SK-N-SH (cell line): ENCODE results near the gene SNX24.

Experiments
- CHD2 ChIP-seq: fragments of 150-350 bp; IDR thresholded peaks from 2 replicates; pipeline ENCODE4 v1.6.1; 2018; ENCODE audit warnings: low read length; ENCODE audit not compliant: partially characterized antibody
- ELF1 ChIP-seq: IDR thresholded peaks from 2 replicates; pipeline ENCODE4 v1.4.0; 2012
- GABPA ChIP-seq: IDR thresholded peaks from 2 replicates; pipeline ENCODE4 v1.4.0; 2012; ENCODE audit warnings: low read depth, mild to moderate bottlenecking
- JUND ChIP-seq: IDR thresholded peaks from 2 replicates; pipeline ENCODE4 v1.4.0; 2012
- TF ChIP-seq, protein P1 (sequence below): IDR thresholded peaks from 2 replicates; pipeline ENCODE4 v1.4.0; 2012; ENCODE audit warnings: low read depth, borderline replicate concordance
- TF ChIP-seq, protein P2 (sequence below): IDR thresholded peaks from 2 replicates; pipeline ENCODE4 v1.6.1; 2012; ENCODE audit warnings: mild to moderate bottlenecking, low read depth, low read length, moderate library complexity

DNA sequence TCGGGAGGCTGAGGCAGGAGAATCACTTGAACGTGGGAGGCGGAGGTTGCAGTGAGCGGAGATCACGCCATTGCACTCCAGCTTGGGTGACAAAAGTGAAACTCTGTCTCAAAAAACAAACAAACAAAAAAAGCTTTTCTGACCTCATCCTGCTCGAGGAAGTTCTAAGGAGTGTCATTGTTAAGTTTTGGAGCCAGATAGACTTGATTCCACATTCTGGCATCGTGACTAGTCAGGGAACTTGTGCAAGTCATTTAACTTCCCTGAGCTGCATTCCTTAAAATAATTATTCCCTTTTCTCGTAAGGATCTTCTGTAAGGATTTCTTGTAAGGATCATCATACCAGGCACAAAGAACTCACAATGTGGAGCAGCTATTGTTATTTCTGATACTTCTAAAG, 26.2 kb downstream of the SNX24 start:
- TF ChIP-seq, protein P1, sequence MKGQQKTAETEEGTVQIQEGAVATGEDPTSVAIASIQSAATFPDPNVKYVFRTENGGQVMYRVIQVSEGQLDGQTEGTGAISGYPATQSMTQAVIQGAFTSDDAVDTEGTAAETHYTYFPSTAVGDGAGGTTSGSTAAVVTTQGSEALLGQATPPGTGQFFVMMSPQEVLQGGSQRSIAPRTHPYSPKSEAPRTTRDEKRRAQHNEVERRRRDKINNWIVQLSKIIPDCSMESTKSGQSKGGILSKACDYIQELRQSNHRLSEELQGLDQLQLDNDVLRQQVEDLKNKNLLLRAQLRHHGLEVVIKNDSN = no peak
- TF ChIP-seq JUND = no peak
- TF ChIP-seq, protein P2, sequence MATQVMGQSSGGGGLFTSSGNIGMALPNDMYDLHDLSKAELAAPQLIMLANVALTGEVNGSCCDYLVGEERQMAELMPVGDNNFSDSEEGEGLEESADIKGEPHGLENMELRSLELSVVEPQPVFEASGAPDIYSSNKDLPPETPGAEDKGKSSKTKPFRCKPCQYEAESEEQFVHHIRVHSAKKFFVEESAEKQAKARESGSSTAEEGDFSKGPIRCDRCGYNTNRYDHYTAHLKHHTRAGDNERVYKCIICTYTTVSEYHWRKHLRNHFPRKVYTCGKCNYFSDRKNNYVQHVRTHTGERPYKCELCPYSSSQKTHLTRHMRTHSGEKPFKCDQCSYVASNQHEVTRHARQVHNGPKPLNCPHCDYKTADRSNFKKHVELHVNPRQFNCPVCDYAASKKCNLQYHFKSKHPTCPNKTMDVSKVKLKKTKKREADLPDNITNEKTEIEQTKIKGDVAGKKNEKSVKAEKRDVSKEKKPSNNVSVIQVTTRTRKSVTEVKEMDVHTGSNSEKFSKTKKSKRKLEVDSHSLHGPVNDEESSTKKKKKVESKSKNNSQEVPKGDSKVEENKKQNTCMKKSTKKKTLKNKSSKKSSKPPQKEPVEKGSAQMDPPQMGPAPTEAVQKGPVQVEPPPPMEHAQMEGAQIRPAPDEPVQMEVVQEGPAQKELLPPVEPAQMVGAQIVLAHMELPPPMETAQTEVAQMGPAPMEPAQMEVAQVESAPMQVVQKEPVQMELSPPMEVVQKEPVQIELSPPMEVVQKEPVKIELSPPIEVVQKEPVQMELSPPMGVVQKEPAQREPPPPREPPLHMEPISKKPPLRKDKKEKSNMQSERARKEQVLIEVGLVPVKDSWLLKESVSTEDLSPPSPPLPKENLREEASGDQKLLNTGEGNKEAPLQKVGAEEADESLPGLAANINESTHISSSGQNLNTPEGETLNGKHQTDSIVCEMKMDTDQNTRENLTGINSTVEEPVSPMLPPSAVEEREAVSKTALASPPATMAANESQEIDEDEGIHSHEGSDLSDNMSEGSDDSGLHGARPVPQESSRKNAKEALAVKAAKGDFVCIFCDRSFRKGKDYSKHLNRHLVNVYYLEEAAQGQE = no peak
- no peak for TF ChIP-seq CHD2
- no peak for TF ChIP-seq ELF1
- no peak for TF ChIP-seq GABPA
